Ovary (tissue), 9 donors: ENCODE measurements around the gene MYADML2. TPM values are rescaled to one million over a fixed set of nuclear protein-coding genes. Genes with fewer than 3 reads are reported as not detected.

Source experiments
- DNase-seq, 5 donors: peaks; one replicate each; pipeline ENCODE4 v3.0.0-alpha.2; 2019 to 2020
- H3K27ac ChIP-seq, 2 donors: fragments of 200-600 bp; one replicate each; pipeline versions ENCODE4 v1.5.1 to v1.8.0; 2019 to 2022
- H3K27me3 ChIP-seq: fragments of 200-600 bp; one replicate; pipeline ENCODE4 v1.8.0; 2022
- H3K36me3 ChIP-seq: fragments of 200-600 bp; sonication (generic); one replicate; pipeline ENCODE4 v1.5.1; 2019
- H3K4me1 ChIP-seq: one replicate; pipeline ENCODE4 v1.8.1; 2013; ENCODE audit warnings: mild to moderate bottlenecking, moderate library complexity; ENCODE audit not compliant: insufficient read depth
- H3K4me3 ChIP-seq: fragments of 200-600 bp; sonication (generic); one replicate; pipeline ENCODE4 v1.5.1; 2017
- H3K9me3 ChIP-seq, 2 donors: fragments of 200-600 bp in 1 of 2; sonication (generic) in 1 of 2; one replicate each; pipeline versions ENCODE4 v1.5.1 to v1.8.1; 2013 to 2019; ENCODE audit warnings: mild to moderate bottlenecking in 1 of 2, moderate library complexity in 1 of 2
- CTCF ChIP-seq, 3 donors: fragments of 450-650 bp in 2 of 3; fragments of 200-600 bp in 1 of 3; IDR thresholded peaks; one replicate each; pipeline versions ENCODE4 v1.5.1 to v1.8.0; 2016 to 2022; ENCODE audit warnings: antibody characterized with exemption in 3 of 3, mild to moderate bottlenecking in 1 of 3
- EP300 ChIP-seq: sonication (generic); formaldehyde crosslinking; IDR thresholded peaks from one replicate; pipeline ENCODE4 v1.6.1; 2017; ENCODE audit warnings: antibody characterized with exemption
- POLR2A ChIP-seq: fragments of 450-650 bp; IDR thresholded peaks from one replicate; pipeline ENCODE4 v1.6.1; 2017; ENCODE audit warnings: antibody characterized with exemption, mild to moderate bottlenecking, moderate library complexity
- WGBS, 3 donors: extraction: QIAGEN DNeasy Blood & Tissue Kit in 1 of 3; methylation state at CpG; one replicate each; pipeline versions ENCODE4 v1.1.5 to v1.1.7; 2013 to 2017; 5-methylcytosine and 5-hydroxymethylcytosine counted together
- intact Hi-C, 4 donors: fragments of 100-400 bp; cut with DNase I; formaldehyde crosslinking; loops; one replicate each; pipeline versions ENCODE4 v1.11.0 to v1.15.1; 2022 to 2023
- polyA plus RNA-seq, 2 donors: library from polyadenylated mRNA; stranded (reverse); fragments of 200-250 nt in 1 of 2; fragments of 350-450 nt in 1 of 2; fragmentation: Illumina TruSeq in 1 of 2; extraction: RNeasy Lipid Tissue Mini Kit (QIAGEN cat#74804) in 1 of 2; gene quantifications; one replicate each; pipeline ENCODE4 v1.2.3, GENCODE V29; 2013 to 2014
- total RNA-seq, 7 donors: library from RNA; depleted of rRNA in 2 of 7; stranded (reverse); fragments of >200 nt in 2 of 7; fragmentation: NEBNext Ultra II Directional in 3 of 7; extraction: Animal tissue kit (Norgen Biotek cat#: 25700) in 3 of 7; gene quantifications; one replicate each; pipeline versions ENCODE4 v1.1.0 to v1.2.4, GENCODE V29; 2016 to 2023
- donor health status: DM: no; HTN: no; CAD: no; lungs with moderate emphysema.
- donor health status: DM: no; HTN: no; CAD: no.
- donor health status: Bipolar disorder and iron deficiency.
- donor health status: DM: yes; HTN: yes; CAD: no.
- donor health status: DM: no; HTN: no; CAD: no.
- donor health status: DM: yes; HTN: yes; CAD: no.

Gene MYADML2
- total and polyA plus RNA-seq, 9 donors, result not detected

- Histone ChIP-seq H3K36me3 (no peaks in the 10 kb centered on the region), H3K27ac (no peak overlapping the region), H3K4me1 (peaks cover 8% of the 10 kb centered on the region), H3K27me3 (no peaks in the 10 kb centered on the region), H3K4me3 (no peak overlapping the region), H3K9me3 (no peaks in the 10 kb centered on the region)
- intact Hi-C loops, result no loop called here
- WGBS, 3 donors, result 18 to 23% (median 23%) methylated on average over 15 of the region's 15 CpGs
- DNase-seq, result peak in 1 of 5 donors; percentile 18
- TF ChIP-seq CTCF (IDR thresholded peaks at IDR 0.05) (no peak), EP300 (no peak), POLR2A (no peak)
Measured at GRCh38 chr17:81931557-81932332, 15.3 kb downstream of the MYADML2 start.

- peaks cover 8% of the 10 kb centered on the region for H3K4me1 ChIP-seq
Measured at GRCh38 chr17:81931189-81931556, 15.9 kb downstream of the MYADML2 start.

GRCh38 chr17:81930142-81931125, 16.6 kb downstream of the MYADML2 start:
- DNase-seq, result peak in 3 of 5 donors; percentile 22 to 49 (median 34)
- intact Hi-C loops, result no loop called here
- TF ChIP-seq POLR2A, result no peak
- no peak for TF ChIP-seq EP300
- no peak for TF ChIP-seq CTCF (IDR thresholded peaks at IDR 0.05)
- H3K27ac ChIP-seq, result no peak overlapping the region
- no peaks in the 10 kb centered on the region for H3K27me3 ChIP-seq
- H3K4me3 ChIP-seq, result no peak overlapping the region
- H3K4me1 ChIP-seq, result peaks cover 10% of the 10 kb centered on the region
- H3K9me3 ChIP-seq, result no peaks in the 10 kb centered on the region
- WGBS, 3 donors, result 48 to 54% (median 53%) methylated on average over 20 of the region's 20 CpGs
- H3K36me3 ChIP-seq, result no peaks in the 10 kb centered on the region

More at GRCh38 chr17:81931189-81931556, 15.9 kb downstream of the MYADML2 start:
- TF ChIP-seq POLR2A, result no peak
- Histone ChIP-seq H3K9me3 (no peaks in the 10 kb centered on the region), H3K27ac (no peak overlapping the region), H3K4me3 (no peak overlapping the region), H3K36me3 (no peaks in the 10 kb centered on the region), H3K27me3 (no peaks in the 10 kb centered on the region)
- DNase-seq, result peak in 2 of 5 donors; percentile 20 to 35
- 39 to 50% (median 48%) methylated on average over 13 of the region's 13 CpGs for WGBS, 3 donors
- intact Hi-C loops, result no loop called here

- Histone ChIP-seq H3K9me3 (no peaks in the 10 kb centered on the region), H3K27me3 (no peaks in the 10 kb centered on the region), H3K36me3 (no peaks in the 10 kb centered on the region), H3K4me3 (no peak overlapping the region), H3K4me1 (peaks cover 14% of the 10 kb centered on the region), H3K27ac (no peak overlapping the region)
- intact Hi-C loops, result no loop called here
- WGBS, 3 donors, result 85 to 88% (median 85%) methylated on average over 31 of the region's 31 CpGs
- peak in 1 of 5 donors; percentile 32 for DNase-seq
- TF ChIP-seq EP300 (no peak), CTCF (IDR thresholded peaks at IDR 0.05) (no peak), POLR2A (no peak)
Measured at GRCh38 chr17:81929253-81930141, 17.5 kb downstream of the MYADML2 start.
